SJCRH30 (cell line): ENCODE results near the gene SMAD1. TPM values are rescaled to one million over a fixed set of nuclear protein-coding genes. Genes with fewer than 3 reads are reported as not detected.

Source experiments
- DNase-seq, 2 experiments: peaks; one replicate each; pipeline ENCODE4 v3.0.0-alpha.2; 2015 to 2020
- H3K27ac ChIP-seq: fragments of 250-450 bp; sonication (Bioruptor Pico); 2 replicates; pipeline ENCODE4 v1.5.1; 2020; ENCODE audit warnings: mild to moderate bottlenecking, moderate library complexity
- H3K27me3 ChIP-seq: fragments of 250-450 bp; sonication (Bioruptor Pico); 2 replicates; pipeline ENCODE4 v1.5.1; 2020; ENCODE audit warnings: mild to moderate bottlenecking, moderate library complexity
- H3K36me3 ChIP-seq: fragments of 250-450 bp; sonication (Bioruptor Pico); 2 replicates; pipeline ENCODE4 v1.5.1; 2020; ENCODE audit warnings: mild to moderate bottlenecking, moderate library complexity
- H3K4me1 ChIP-seq: fragments of 250-450 bp; sonication (Bioruptor Pico); 2 replicates; pipeline ENCODE4 v1.5.1; 2020; ENCODE audit warnings: mild to moderate bottlenecking, moderate library complexity
- H3K4me3 ChIP-seq: fragments of 250-450 bp; sonication (Bioruptor Pico); 2 replicates; pipeline ENCODE4 v1.5.1; 2020; ENCODE audit warnings: mild to moderate bottlenecking, moderate library complexity
- H3K9me3 ChIP-seq: fragments of 250-450 bp; sonication (Bioruptor Pico); replicated peaks from 2 replicates; pipeline ENCODE4 v1.5.1; 2020; ENCODE audit warnings: mild to moderate bottlenecking, moderate library complexity
- total RNA-seq: library from RNA; depleted of rRNA; stranded (reverse); fragments of >200 nt; shearing (Covaris generic); gene quantifications from 2 replicates; pipeline ENCODE4 v1.2.3, GENCODE V29; 2014; rRNA removed

The SMAD1 gene
- total RNA-seq: 19.5 and 28.9 TPM in 2 replicates

DNA sequence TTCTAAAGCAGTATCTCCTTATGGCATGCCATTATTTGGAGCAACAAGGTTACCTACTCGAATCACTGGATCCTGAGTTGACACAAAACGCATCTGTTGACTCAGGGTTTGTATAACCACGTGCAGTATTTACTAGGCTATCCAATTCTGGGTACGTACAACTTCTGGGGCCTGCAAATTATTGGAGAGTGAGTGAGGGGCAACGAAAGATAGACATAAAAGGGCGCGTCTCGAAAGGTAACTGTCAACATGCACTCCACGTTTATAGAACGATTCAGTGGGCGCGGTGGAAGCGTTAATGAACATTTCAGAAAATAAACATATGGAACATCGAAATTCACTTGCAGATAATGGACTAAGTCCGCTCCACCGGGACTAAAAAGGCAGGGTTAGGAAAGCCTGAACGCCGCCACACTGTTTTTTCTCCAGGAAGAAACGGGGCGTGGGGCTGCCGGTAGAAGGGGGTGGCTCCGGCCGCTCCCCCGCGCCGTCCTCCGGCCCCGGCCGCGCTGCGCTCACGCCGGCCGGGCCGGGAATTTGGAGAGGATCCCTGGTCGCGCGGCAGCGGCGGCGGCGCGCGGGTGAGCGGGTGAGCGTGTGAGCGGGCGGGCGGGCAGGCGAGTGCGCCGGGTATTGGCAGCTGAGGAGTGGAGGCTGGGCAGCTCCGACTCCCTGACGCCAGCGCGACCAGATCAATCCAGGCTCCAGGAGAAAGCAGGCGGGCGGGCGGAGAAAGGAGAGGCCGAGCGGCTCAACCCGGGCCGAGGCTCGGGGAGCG, at the start of gene SMAD1:
Gene SMAD1, plus strand, starts transcription at position 690 of the 778 bp plus-strand sequence. CDS start 32,761 bp downstream, outside the sequence.
- Histone ChIP-seq H3K4me1 (0 out of 2 replicates have a peak, but pooled peaks cover 3% of the 10 kb centered on the region), H3K9me3 (no peaks in the 10 kb centered on the region), H3K27me3 (no peaks in the 10 kb centered on the region), H3K36me3 (peaks cover 8% of the 10 kb centered on the region; the same call in 1 of the 2 replicates), H3K4me3 (peak within 1 kb of the TSS; percentile 95), H3K27ac (peak within 1 kb of the TSS; percentile 98)
- peak; percentile 81 to 83 for DNase-seq

DNA sequence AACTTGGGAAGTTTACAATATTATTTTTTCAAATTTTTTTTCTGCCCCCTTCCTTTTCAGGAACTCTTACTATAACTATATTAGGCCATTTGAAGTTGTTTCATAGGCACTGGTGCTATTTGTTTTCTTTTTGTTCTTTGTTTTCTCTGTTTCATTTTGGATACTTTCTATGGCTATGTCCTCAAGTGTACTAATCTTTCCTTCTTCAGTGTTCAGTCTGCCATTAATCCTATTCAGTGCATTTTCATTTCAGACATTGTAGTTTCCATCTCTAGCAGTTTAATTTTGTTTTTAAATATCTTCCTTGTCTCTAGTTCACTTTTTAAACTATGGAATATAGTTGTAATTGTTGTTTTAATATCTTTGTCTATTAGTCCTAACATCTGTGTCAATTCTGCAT, 48.0 kb upstream of the SMAD1 start:
- no peak overlapping the region for H3K4me3 ChIP-seq
- H3K4me1 ChIP-seq: no peaks in the 10 kb centered on the region
- no peaks in the 10 kb centered on the region for H3K27me3 ChIP-seq
- H3K27ac ChIP-seq: no peak overlapping the region
- no peak for DNase-seq
- H3K36me3 ChIP-seq: no peaks in the 10 kb centered on the region
- H3K9me3 ChIP-seq: no peaks in the 10 kb centered on the region

DNA sequence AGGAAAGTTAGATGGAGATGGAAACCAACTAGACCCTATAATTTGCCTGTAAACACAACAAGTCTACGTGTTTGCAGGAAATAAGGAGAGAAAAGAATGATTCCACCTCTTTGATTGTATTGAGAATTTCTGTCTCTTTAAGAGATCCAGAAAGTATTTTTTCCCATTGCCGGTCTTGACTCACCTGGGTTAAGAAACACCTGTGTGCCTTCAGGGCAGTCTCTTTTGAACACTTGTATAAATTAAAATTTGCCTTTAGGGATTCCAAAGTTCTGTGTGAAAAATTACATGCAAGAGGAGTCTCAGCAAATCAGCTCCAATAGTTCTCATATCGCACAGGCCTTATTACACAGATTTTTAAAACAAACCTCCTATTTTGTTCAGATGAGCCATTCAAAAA, 46.0 kb upstream of the SMAD1 start:
- Histone ChIP-seq H3K4me3 (no peak overlapping the region), H3K36me3 (no peaks in the 10 kb centered on the region), H3K4me1 (peaks cover 3% of the 10 kb centered on the region; the same call in 1 of the 2 replicates), H3K27ac (no peak overlapping the region), H3K9me3 (no peaks in the 10 kb centered on the region), H3K27me3 (no peaks in the 10 kb centered on the region)
- no peak for DNase-seq

DNA sequence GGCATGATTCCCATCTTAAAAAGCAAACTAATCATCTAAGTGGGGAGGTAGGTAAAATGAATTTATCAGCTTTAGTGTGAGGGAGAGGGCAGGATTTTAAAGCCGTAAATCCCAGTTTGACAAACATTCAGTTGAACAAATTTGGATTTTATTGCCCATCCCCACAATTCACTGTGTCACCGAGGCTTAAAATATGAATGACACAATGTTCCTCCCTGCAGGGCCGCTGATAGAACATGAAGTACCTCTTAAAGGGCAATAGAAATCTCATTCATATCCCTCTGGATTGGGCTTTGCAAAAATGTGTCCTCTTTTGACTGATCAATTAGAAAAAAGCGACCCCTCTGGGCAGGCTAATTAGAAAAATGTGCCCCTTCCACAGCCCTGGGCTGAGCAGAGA, 45.5 kb upstream of the SMAD1 start:
- no peaks in the 10 kb centered on the region for H3K36me3 ChIP-seq
- DNase-seq: no peak
- H3K4me1 ChIP-seq: peaks cover 3% of the 10 kb centered on the region; the same call in 1 of the 2 replicates
- no peaks in the 10 kb centered on the region for H3K27me3 ChIP-seq
- H3K4me3 ChIP-seq: no peak overlapping the region
- H3K9me3 ChIP-seq: no peaks in the 10 kb centered on the region
- no peak overlapping the region for H3K27ac ChIP-seq

DNA sequence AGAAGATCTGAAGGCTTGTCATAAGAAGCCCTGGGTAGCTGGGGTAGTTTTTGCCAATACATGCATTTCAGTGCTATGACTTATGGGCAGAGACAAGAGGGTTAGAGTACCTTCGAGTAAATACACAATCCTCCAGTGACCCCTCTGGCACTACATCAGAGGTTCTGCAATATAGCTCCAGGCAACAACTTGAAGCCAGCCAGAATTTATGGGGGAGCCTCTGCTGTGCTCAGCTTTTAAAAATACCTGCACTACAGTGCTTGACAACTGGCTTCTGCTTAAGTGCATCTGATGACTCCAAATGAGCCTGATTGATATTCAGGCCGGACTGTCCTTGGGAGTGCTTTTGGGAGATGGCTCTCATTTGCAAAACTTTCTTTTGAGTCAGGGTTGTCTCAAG, 44.9 kb upstream of the SMAD1 start:
- peaks cover 3% of the 10 kb centered on the region; the same call in 1 of the 2 replicates for H3K4me1 ChIP-seq
- H3K27me3 ChIP-seq: no peaks in the 10 kb centered on the region
- no peak for DNase-seq
- H3K27ac ChIP-seq: no peak overlapping the region
- H3K9me3 ChIP-seq: no peaks in the 10 kb centered on the region
- no peak overlapping the region for H3K4me3 ChIP-seq
- H3K36me3 ChIP-seq: no peaks in the 10 kb centered on the region

DNA sequence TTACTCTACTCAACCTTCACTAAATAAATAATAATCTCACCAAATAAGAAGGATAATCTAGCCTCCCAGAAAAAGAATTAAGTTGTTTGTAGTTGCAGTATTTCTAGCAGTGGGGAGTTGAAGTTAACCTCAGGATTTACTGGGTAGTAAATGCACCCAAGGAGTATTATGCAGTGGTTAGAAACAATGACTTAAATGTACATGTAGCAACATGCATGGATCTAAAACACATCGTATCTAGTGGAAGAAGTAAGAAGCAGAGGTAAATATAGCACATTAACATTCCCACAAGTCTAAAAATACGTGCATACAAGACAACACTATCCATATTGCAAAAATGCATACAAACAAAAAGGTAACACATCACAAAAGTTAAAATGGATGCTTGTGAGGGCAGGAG, 44.2 kb upstream of the SMAD1 start:
- DNase-seq: no peak
- Histone ChIP-seq H3K27ac (no peak overlapping the region), H3K4me1 (peaks cover 3% of the 10 kb centered on the region; the same call in 1 of the 2 replicates), H3K36me3 (no peaks in the 10 kb centered on the region), H3K9me3 (no peaks in the 10 kb centered on the region), H3K27me3 (no peaks in the 10 kb centered on the region), H3K4me3 (no peak overlapping the region)

DNA sequence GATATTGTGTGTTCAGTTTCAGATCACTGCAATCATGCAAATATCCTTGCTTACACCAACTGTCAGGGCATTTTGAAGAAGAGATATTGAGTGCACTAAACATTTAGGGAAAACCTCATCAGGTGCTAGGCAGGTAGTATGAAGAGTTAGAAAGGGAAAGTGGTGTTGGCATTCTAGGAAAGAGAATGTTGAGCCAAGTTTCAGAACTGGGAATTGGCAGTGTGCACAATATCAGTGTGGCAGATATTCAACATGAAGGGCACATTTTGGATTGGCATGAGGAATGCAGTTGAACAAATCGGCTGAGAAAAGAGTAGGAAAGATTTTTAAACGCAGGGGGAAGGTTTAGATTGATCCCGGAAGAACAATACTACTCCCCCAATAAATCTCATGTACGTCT, 43.4 kb upstream of the SMAD1 start:
- H3K36me3 ChIP-seq: no peaks in the 10 kb centered on the region
- no peaks in the 10 kb centered on the region for H3K27me3 ChIP-seq
- H3K27ac ChIP-seq: no peak overlapping the region
- DNase-seq: no peak
- no peak overlapping the region for H3K4me3 ChIP-seq
- no peaks in the 10 kb centered on the region for H3K9me3 ChIP-seq
- peaks cover 3% of the 10 kb centered on the region; the same call in 1 of the 2 replicates for H3K4me1 ChIP-seq

DNA sequence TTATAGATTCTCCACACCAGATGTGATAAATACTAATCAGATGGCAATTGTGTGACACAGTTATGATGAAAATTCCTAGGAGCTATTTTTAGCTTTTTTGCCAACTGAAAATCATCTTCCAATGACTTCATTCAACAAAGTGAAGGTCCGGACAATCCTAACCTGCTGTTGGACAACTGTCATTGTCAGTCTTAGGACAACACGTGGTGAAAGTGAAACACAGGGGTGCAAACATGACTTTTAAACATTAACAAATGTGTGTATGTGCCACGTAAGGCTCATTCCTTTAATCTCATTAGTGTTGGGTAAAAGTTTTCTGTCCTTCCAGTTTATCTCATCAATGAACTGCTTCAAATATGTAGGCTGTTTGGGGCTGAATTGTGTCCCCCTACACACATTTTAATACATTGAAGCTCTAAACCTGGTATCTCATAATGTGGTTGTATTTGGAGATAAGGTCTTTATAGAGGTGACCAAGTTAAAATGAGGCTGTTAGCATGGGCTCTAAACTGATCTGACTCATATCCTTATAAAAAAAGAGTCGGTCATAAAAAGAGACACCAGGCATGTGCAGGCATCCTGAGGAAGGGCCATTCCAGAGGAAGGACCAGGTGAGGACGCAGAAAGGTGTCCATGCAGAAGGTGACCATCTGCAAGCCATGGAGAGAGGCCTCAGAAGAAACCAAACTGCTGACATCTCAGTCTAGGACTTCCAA, 41.2 kb upstream of the SMAD1 start:
- peak; percentile 12 to 40 for DNase-seq
- H3K27me3 ChIP-seq: no peaks in the 10 kb centered on the region
- no peaks in the 10 kb centered on the region for H3K36me3 ChIP-seq
- peaks cover 3% of the 10 kb centered on the region; the same call in 1 of the 2 replicates for H3K4me1 ChIP-seq
- H3K4me3 ChIP-seq: no peak overlapping the region
- no peak overlapping the region for H3K27ac ChIP-seq
- H3K9me3 ChIP-seq: no peaks in the 10 kb centered on the region

DNA sequence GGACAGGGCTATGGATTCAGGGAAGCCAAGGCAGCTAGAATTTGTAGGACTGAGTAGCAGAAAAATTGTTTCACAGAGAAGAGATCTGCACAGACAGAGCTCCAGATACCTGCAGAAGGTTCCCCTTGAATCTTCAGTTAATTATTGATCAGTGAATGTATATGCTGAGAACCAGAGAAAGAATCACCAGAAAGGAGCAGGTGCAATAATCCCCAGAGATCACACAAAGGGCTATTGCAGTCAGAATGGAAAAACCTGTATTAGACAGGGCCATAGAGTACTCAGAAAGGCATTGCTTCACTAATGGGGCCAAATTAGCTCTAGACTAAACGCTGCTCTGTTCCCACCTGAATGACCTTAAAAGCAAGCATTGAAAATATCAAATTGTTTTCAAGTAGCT, 35.5 kb upstream of the SMAD1 start:
- Histone ChIP-seq H3K4me3 (no peak overlapping the region), H3K4me1 (no peaks in the 10 kb centered on the region), H3K36me3 (no peaks in the 10 kb centered on the region), H3K27me3 (no peaks in the 10 kb centered on the region), H3K27ac (no peak overlapping the region), H3K9me3 (no peaks in the 10 kb centered on the region)
- no peak for DNase-seq

DNA sequence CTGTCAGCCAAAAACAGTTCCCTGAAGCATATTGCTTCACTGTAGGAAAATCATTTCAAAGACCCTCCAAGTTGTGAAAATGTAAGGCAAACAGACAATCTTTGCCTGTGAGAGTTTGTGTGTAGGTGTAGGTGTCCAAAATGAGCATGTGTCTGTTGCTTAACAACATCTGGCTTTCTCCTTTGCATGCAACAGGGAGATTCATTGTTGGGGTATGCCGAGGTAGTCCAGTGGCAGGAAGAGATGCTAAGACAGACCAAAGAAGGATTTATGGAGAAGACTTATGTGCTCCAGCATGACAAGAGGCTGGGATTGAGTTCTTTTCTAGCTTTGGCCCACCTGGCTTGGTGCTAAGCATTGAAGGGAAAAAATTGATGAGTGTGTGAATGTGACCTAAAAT, 29.8 kb upstream of the SMAD1 start:
- no peak for DNase-seq
- no peaks in the 10 kb centered on the region for H3K27me3 ChIP-seq

DNA sequence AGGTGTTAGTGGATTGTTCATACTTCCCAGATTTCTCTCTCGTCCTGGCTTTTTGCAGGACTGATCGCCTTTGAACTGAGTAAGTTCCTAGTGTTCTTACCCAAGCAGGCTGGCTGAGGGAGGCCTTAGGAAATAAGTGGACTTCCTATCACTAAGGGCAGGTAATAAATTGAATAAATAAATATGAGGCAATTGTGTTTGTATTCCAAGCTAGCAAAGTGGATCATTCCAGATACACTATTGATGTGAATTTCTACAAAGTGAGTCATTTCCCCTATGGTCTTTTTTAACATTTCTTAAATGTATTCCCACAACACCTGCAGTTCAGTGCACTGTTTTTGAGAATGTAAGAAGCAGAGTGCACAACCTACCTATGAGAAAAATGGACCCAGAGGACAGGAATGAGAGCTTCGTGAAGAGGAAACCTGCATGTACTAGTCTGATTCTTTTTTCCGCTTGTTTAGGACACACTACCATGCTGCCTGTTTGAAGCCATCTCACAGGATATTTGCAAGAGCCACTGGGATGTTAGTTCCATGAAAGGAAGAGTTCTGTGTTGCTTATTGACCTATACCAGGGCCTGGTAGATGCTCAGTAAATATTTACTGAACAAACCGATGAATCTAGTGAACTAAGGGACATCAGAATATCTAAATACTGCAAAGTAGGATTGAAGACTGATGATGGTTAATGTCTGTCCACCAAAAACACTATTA, 29.0 kb upstream of the SMAD1 start:
- H3K27ac ChIP-seq: no peak overlapping the region
- H3K4me1 ChIP-seq: no peaks in the 10 kb centered on the region
- no peak overlapping the region for H3K4me3 ChIP-seq
- H3K27me3 ChIP-seq: no peaks in the 10 kb centered on the region
- no peaks in the 10 kb centered on the region for H3K36me3 ChIP-seq
- no peaks in the 10 kb centered on the region for H3K9me3 ChIP-seq
- no peak for DNase-seq

More for the DNA sequence above, 29.8 kb upstream of the SMAD1 start:
- Histone ChIP-seq H3K9me3 (no peaks in the 10 kb centered on the region), H3K36me3 (no peaks in the 10 kb centered on the region), H3K4me3 (no peak overlapping the region), H3K4me1 (no peaks in the 10 kb centered on the region), H3K27ac (no peak overlapping the region)

DNA sequence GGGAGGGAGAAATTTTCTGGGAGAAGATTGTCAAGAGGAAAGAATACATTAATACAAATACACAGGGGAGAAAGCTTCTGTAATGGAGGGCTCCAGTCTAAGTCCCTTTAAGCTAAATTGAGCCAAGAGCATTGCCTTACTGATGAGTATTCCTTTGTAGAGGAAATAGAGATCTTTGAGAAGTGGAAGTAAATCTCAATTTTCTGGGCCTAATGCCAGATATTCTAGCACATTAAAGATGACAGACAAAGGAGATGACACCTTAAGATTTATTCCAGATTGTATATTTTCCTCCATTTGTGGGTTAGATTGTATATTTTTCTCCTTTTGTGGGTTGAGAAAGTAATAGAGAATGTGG, 28.5 kb upstream of the SMAD1 start:
- H3K4me3 ChIP-seq: no peak overlapping the region
- H3K27ac ChIP-seq: no peak overlapping the region
- no peak for DNase-seq
- H3K36me3 ChIP-seq: no peaks in the 10 kb centered on the region
- H3K4me1 ChIP-seq: no peaks in the 10 kb centered on the region
- H3K27me3 ChIP-seq: no peaks in the 10 kb centered on the region
- H3K9me3 ChIP-seq: no peaks in the 10 kb centered on the region

DNA sequence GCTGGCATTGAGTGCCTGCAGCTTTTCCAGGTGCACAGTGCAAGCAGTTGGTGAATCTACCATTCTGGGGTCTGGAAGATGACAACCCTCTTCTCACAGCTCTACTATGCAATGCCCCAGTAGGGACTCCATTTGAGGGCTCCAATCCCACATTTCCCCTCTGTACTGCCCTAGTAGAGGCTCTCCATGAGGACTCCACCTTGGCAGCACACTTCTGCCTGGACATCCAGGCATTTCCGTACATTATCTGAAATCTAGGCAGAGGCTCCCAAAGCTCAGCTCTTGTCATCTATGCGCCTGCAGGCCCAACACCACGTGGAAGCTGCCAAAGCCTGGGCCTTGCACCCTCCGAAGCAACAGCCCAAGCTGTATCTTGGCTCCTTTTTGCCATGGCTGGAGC, 8.4 kb upstream of the SMAD1 start:
- Histone ChIP-seq H3K9me3 (no peaks in the 10 kb centered on the region), H3K4me1 (no peaks in the 10 kb centered on the region), H3K27ac (no peak overlapping the region), H3K27me3 (no peaks in the 10 kb centered on the region), H3K36me3 (no peaks in the 10 kb centered on the region), H3K4me3 (no peak overlapping the region)
- no peak for DNase-seq

DNA sequence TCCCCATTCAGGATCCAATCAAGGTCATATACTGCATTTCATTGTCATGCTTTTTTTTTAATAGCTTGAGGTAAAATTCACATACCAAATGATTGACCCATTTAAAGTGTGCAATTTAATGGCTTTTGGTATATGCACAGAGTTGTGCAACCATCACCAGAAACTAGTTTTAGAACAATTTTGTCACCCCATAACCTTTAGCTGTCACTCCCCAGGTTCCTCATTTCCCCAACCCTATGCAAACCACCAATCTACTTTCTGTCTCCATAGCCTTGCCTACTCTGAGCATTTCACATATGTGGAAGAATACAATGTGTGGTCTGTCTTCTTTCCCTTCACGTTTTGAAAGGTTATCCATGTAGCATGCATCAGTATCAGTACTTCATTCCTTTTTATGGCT, 1.4 kb upstream of the SMAD1 start:
- no peaks in the 10 kb centered on the region for H3K36me3 ChIP-seq
- H3K9me3 ChIP-seq: no peaks in the 10 kb centered on the region
- 0 out of 2 replicates have a peak, but pooled peaks cover 3% of the 10 kb centered on the region for H3K4me1 ChIP-seq
- no peak for DNase-seq
- H3K27me3 ChIP-seq: no peaks in the 10 kb centered on the region
- no peak overlapping the region for H3K4me3 ChIP-seq
- no peak overlapping the region for H3K27ac ChIP-seq

DNA sequence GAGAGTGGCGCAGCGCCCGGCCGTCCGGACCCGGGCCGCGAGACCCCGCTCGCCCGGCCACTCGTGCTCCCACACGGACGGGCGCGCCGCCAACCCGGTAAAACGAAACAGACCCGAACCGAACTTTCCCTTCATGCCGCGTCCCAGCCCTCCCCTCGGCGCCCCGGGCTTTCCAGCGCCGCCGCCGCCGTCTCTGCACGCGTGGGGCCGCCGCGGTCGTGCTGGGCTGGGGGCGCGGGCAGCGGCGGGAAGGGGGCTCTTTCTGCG, 222 bp downstream of the SMAD1 start:
- H3K27ac ChIP-seq: peak overlapping the region; percentile 98
- no peaks in the 10 kb centered on the region for H3K9me3 ChIP-seq
- DNase-seq: no peak
- peak overlapping the region; percentile 95 for H3K4me3 ChIP-seq
- no peaks in the 10 kb centered on the region for H3K27me3 ChIP-seq
- H3K4me1 ChIP-seq: 0 out of 2 replicates have a peak, but pooled peaks cover 3% of the 10 kb centered on the region
- H3K36me3 ChIP-seq: peaks cover 8% of the 10 kb centered on the region; the same call in 1 of the 2 replicates
